ENCODE data around the gene TMEM132D. TPM values are rescaled to one million over a fixed set of nuclear protein-coding genes. Genes with fewer than 3 reads are reported as not detected.

The TMEM132D gene
- total and polyA plus RNA-seq, 2 of the 8 experiments (the other 6 are each of a cell fraction or from before 2014, with no cell fraction given) = 3.5 to 10.1 TPM

DNA sequence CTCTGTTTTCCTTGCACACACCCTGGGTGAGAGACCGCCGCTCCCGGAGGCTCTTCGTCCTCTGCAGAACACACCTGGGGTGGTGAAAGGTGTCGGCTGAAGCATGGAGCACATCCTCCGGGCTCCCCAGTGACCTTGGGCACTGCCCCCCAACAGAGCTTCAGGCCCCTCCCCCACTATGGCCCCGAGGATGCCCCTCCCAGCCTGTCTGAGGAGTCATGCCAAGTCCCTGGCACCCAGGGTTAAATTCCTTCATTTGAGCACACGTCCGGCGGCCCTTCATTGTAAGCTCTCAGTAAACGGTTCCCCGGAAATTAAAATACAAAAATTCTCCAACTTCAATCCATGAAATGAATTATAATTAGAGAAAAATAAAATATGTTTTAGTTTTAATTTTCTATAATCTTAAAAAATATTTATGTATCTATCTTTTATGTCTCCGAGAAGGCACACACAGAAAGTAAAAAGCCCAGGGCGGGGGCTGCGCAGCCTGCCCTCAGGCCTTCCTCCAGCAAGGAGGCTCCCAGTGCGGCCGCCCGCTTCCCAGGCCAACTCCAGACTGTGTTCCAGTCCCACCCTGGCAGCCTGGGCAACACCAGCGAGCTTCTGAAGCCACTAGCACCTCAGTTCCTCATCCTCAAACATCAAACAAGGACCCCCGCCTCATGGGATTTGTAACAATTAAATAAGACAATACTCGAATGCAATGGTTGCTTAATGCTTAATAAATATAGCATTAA is 63.5 kb downstream of the TMEM132D start:
- peaks cover 0 to 5% (median 3%) of the 10 kb centered on the region in 4 experiments; a peak in 4 of 7 replicates for H3K4me1 ChIP-seq (replicated peaks in 1 of 4; ENCODE audit: control insufficient read depth in 3 of 4, insufficient read depth in 4 of 4, low read length in 3 of 4)
- H2BK120ac ChIP-seq (replicated peaks; ENCODE audit: low read depth, low read length) = no peak overlapping the region
- H3K27me3 ChIP-seq (replicated peaks in 1 of 4; ENCODE audit: control insufficient read depth in 3 of 4, extremely low read depth in 1 of 4, insufficient read depth in 3 of 4, low read length in 3 of 4) = no peaks in the 10 kb centered on the region
- TF ChIP-seq RFX5 (IDR thresholded peaks at IDR 0.05; ENCODE audit: borderline replicate concordance, low read depth, low read length) = no peak
- H3K79me2 ChIP-seq (ENCODE audit: control insufficient read depth in 1 of 2, insufficient read depth in 2 of 2, low read length in 2 of 2) = peaks cover 0 to 11% of the 10 kb centered on the region in 2 experiments; a peak in 2 of 4 replicates
- no peak overlapping the region for H3K18ac ChIP-seq (ENCODE audit: extremely low read depth, low read length)
- WGBS, 2 experiments (ENCODE audit: extremely low coverage in 1 of 2, insufficient coverage in 1 of 2, insufficient read length in 1 of 2, insufficient replicate concordance in 2 of 2, low coverage in 1 of 2, low lambda C conversion rate in 2 of 2, missing lambda C conversion rate in 1 of 2) = 86% methylated on average over 19 of the region's 21 CpGs; no CpG with 5 or more reads in 1 of the 2 experiments
- no peaks in the 10 kb centered on the region; a peak in 1 of 4 replicates for H3K9me3 ChIP-seq (ENCODE audit: insufficient read depth in 2 of 2, low read depth in 1 of 2, low read length in 1 of 2)
- H2AFZ ChIP-seq (ENCODE audit: low read length) = no peak overlapping the region
- no peak overlapping the region for H3K27ac ChIP-seq (ENCODE audit: low read depth, low read length)
- H3K4me3 ChIP-seq (ENCODE audit: extremely low read depth in 1 of 4, insufficient read depth in 2 of 4, low read depth in 3 of 4, low read length in 4 of 4) = no peak overlapping the region
- ChIA-PET POLR2A (ENCODE audit: partially characterized antibody) (interaction anchor here (1.1 to 1.9 kb wide), 2 partner anchors 10 to 11 kb away, joined by 5 to 10 read pairs; no protein-coding TSS in a partner anchor), CTCF (ENCODE audit: partially characterized antibody) (interaction anchor here (0.5 to 1.8 kb wide), 6 partner anchors 9 to 871 kb away, joined by 3 to 5 read pairs (median 3); no protein-coding TSS in a partner anchor)
- DNase-seq (ENCODE audit: low read depth in 1 of 2, low spot score in 2 of 2) (no peak), FAIRE-seq (no peak)
- no peak overlapping the region for H2AK5ac ChIP-seq (ENCODE audit: low read depth, low read length)
- peaks cover 6% of the 10 kb centered on the region; the same call in 1 of the 2 replicates for H3K79me1 ChIP-seq (ENCODE audit: low read depth, low read length)
- H2BK5ac ChIP-seq (ENCODE audit: low read depth, low read length) = no peak overlapping the region
- no peak overlapping the region for H3K14ac ChIP-seq (ENCODE audit: insufficient read length)
- no peak overlapping the region; a peak in 1 of 7 replicates for H3K9ac ChIP-seq (replicated peaks in 1 of 4; ENCODE audit: extremely low read depth in 1 of 4, low read depth in 3 of 4, low read length in 3 of 4)
- H3K23me2 ChIP-seq (ENCODE audit: low read depth, low read length) = no peaks in the 10 kb centered on the region
- H4K20me1 ChIP-seq (replicated peaks in 1 of 2; ENCODE audit: control insufficient read depth in 1 of 2, insufficient read depth in 2 of 2, low read length in 2 of 2) = no peaks in the 10 kb centered on the region
- no peak overlapping the region for H2BK12ac ChIP-seq (ENCODE audit: low read depth, low read length)
- no peak overlapping the region for H2BK20ac ChIP-seq (ENCODE audit: low read length)
- no peak overlapping the region for H4K5ac ChIP-seq (ENCODE audit: insufficient read length, low read depth, low read length)
- no peak overlapping the region for H3K4ac ChIP-seq (replicated peaks; ENCODE audit: insufficient read length, low read depth, low read length)
- no peak overlapping the region; the same call in 1 of the 2 replicates for H4K8ac ChIP-seq (ENCODE audit: extremely low read depth, insufficient read depth, low read length)
- no peak overlapping the region for H2BK15ac ChIP-seq (ENCODE audit: low read length)
- no peaks in the 10 kb centered on the region for H3K36me3 ChIP-seq (ENCODE audit: control insufficient read depth in 2 of 4, insufficient read depth in 4 of 4, low read length in 3 of 4)
- no peak overlapping the region for H4K91ac ChIP-seq (replicated peaks; ENCODE audit: insufficient read length, low read length)
- no peak overlapping the region for H3K4me2 ChIP-seq (ENCODE audit: insufficient read depth in 1 of 2, low read depth in 2 of 2, low read length in 2 of 2)
- H3K56ac ChIP-seq (replicated peaks; ENCODE audit: insufficient read length, low read depth, low read length) = no peak overlapping the region
- H3K23ac ChIP-seq (ENCODE audit: insufficient read length) = no peak overlapping the region

Data from H1 (cell line).